Mesothelial cell of epicardium (in vitro differentiated cells): ENCODE measurements around the gene PPP4R4. TPM values are rescaled to one million over a fixed set of nuclear protein-coding genes. Genes with fewer than 3 reads are reported as not detected.

Source experiments
- DNase-seq, 2 experiments: peaks; one replicate each; pipeline ENCODE4 v3.0.0; 2021; ENCODE audit warnings: low spot score in 2 of 2; ENCODE audit not compliant: unreplicated experiment in 2 of 2
- H3K27ac Mint-ChIP-seq: 2 replicates; pipeline ENCODE4 v1.8.0; 2021; ENCODE audit warnings: mixed read lengths
- H3K27me3 Mint-ChIP-seq: 2 replicates; pipeline ENCODE4 v1.8.0; 2021; ENCODE audit warnings: low read depth, mixed read lengths
- H3K36me3 Mint-ChIP-seq: 2 replicates; pipeline ENCODE4 v1.8.0; 2021; ENCODE audit warnings: mixed read lengths
- H3K4me1 Mint-ChIP-seq: 2 replicates; pipeline ENCODE4 v1.8.0; 2021; ENCODE audit warnings: mixed read lengths
- H3K4me3 Mint-ChIP-seq: 2 replicates; pipeline ENCODE4 v1.8.0; 2021; ENCODE audit warnings: mild to moderate bottlenecking, moderate library complexity, mixed read lengths
- H3K9me3 Mint-ChIP-seq: 2 replicates; pipeline ENCODE4 v1.8.0; 2021; ENCODE audit warnings: mixed read lengths
- total RNA-seq: library from RNA; stranded (reverse); gene quantifications from 3 replicates; pipeline ENCODE4 v1.2.1, GENCODE V29; 2021
- TF ChIP-seq, protein P1 (sequence below): fragments of 200-600 bp; sonication (generic); IDR thresholded peaks from one replicate; pipeline ENCODE4 v1.5.0; 2021; ENCODE audit warnings: antibody characterized with exemption; ENCODE audit not compliant: unreplicated experiment

PPP4R4 gene
- total RNA-seq, 1 donor from 2014 or later: 0.54 TPM

DNA sequence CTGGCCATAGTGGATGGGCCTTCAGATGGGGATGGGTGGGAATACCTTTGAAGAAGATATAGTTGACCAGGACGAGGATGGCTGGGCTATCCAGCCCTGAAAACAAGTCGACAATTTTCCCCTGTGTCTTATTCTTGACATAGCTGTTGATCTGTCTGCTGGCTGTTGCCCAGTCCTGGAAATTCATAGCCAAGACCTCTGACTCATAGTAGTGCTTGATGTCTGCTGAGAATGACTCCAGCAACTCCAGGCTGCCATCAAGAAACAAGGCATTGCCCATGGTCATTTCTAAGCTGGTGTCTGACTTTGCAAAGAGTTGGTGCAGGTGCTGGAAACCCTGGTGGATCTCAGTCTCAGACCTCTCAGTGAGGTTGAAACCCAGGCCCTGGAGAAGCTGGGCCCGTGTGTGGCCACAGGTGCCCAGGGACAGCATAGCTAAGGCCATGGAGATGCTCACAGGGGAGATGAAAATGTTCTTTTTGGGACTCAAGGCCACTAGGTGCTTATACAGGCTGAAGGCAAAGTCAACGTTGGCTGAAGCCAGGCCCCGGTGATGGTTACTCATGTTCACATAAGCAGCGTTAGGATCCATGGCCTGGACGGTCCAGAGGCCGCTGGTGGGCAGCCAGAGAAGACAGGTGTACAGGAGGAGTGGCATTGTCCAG, 140.0 kb downstream of the PPP4R4 start:
- Mint-ChIP-seq H3K4me3 (no peak overlapping the region), H3K4me1 (no peaks in the 10 kb centered on the region), H3K27ac (no peak overlapping the region), H3K27me3 (no peaks in the 10 kb centered on the region), H3K9me3 (peaks cover 23% of the 10 kb centered on the region), H3K36me3 (no peaks in the 10 kb centered on the region)
- TF ChIP-seq, protein P1, sequence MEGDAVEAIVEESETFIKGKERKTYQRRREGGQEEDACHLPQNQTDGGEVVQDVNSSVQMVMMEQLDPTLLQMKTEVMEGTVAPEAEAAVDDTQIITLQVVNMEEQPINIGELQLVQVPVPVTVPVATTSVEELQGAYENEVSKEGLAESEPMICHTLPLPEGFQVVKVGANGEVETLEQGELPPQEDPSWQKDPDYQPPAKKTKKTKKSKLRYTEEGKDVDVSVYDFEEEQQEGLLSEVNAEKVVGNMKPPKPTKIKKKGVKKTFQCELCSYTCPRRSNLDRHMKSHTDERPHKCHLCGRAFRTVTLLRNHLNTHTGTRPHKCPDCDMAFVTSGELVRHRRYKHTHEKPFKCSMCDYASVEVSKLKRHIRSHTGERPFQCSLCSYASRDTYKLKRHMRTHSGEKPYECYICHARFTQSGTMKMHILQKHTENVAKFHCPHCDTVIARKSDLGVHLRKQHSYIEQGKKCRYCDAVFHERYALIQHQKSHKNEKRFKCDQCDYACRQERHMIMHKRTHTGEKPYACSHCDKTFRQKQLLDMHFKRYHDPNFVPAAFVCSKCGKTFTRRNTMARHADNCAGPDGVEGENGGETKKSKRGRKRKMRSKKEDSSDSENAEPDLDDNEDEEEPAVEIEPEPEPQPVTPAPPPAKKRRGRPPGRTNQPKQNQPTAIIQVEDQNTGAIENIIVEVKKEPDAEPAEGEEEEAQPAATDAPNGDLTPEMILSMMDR: no peak
- DNase-seq: no peak

DNA sequence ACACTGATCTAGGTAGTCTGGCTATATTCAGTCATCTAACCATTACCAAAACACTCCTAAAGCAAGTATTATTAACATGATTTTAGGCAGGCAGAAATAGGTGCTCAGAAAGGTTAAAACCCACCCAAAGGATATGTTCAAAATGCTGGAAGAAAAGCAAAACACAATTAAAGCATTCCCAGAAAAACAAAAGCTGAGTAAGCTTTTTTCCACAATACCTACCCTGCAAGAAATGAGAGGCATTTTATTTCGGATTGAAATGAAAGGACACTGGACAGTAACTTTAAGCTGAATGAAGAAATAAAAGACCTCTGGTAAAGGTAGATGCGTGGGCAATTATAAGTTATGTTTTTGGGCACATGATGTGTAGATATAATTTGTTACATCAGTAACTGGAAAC, 140.8 kb downstream of the PPP4R4 start:
- Mint-ChIP-seq H3K27ac (no peak overlapping the region), H3K4me3 (no peak overlapping the region), H3K9me3 (peaks cover 21% of the 10 kb centered on the region), H3K36me3 (no peaks in the 10 kb centered on the region), H3K4me1 (no peaks in the 10 kb centered on the region), H3K27me3 (no peaks in the 10 kb centered on the region)
- TF ChIP-seq, protein P1: no peak
- DNase-seq: no peak

DNA sequence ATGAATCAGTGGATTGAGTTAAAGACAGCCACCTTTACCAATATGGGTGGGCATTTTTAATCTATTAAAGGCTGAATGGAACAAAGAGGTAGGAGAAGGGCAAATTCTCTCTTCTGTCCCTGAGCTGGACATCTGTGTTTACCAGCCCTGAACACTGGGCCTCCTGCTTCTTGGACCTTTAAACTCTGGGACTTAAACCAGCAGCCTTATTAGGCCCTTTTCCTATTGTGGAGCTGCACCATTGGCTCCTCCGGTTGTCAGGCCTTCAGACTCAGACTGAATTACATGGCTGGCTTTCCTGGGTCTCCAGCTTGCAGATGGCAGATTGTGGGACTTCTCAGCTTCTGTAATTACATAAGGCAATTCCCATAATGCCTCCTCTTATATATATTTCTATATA, 142.6 kb downstream of the PPP4R4 start:
- H3K4me1 Mint-ChIP-seq: no peaks in the 10 kb centered on the region
- TF ChIP-seq, protein P1: no peak
- H3K36me3 Mint-ChIP-seq: no peaks in the 10 kb centered on the region
- peaks cover 21% of the 10 kb centered on the region for H3K9me3 Mint-ChIP-seq
- no peak overlapping the region for H3K27ac Mint-ChIP-seq
- no peak overlapping the region for H3K4me3 Mint-ChIP-seq
- no peak for DNase-seq
- no peaks in the 10 kb centered on the region for H3K27me3 Mint-ChIP-seq

GRCh38 chr14:94317259-94317658, 143.1 kb downstream of the PPP4R4 start:
- no peak for DNase-seq
- H3K9me3 Mint-ChIP-seq: peaks cover 21% of the 10 kb centered on the region
- TF ChIP-seq, protein P1: no peak

GRCh38 chr14:94320243-94320642, 146.1 kb downstream of the PPP4R4 start:
- Mint-ChIP-seq H3K36me3 (no peaks in the 10 kb centered on the region), H3K27me3 (peaks cover 4% of the 10 kb centered on the region), H3K4me3 (no peak overlapping the region), H3K9me3 (peaks cover 16% of the 10 kb centered on the region), H3K27ac (no peak overlapping the region), H3K4me1 (no peaks in the 10 kb centered on the region)
- DNase-seq: no peak
- TF ChIP-seq, protein P1: no peak

More at GRCh38 chr14:94317259-94317658, 143.1 kb downstream of the PPP4R4 start:
- Mint-ChIP-seq H3K4me1 (no peaks in the 10 kb centered on the region), H3K36me3 (no peaks in the 10 kb centered on the region), H3K4me3 (no peak overlapping the region), H3K27ac (no peak overlapping the region), H3K27me3 (no peaks in the 10 kb centered on the region)
